Measurements from ENCODE around the gene P2RY8.
"Not testable (repeated sequence)": the region's sequence is repeated elsewhere in the genome, so short reads cannot be mapped to it uniquely, and the experiment has no call there.

P2RY8 gene

GRCh38 chrX:1545776-1546408, 8.9 kb upstream of the P2RY8 start:
- Histone ChIP-seq H3K4me3 (ENCODE audit: low read depth, low read length) (no peak overlapping the region), H3K27ac (no peak overlapping the region), H3K27me3 (replicated peaks) (no peaks in the 10 kb centered on the region), H3K36me3 (replicated peaks) (no peaks in the 10 kb centered on the region)
- in situ Hi-C loops (cut with HindIII; ENCODE audit: low pct_ligation_motif_present, low sequenced_read_pairs), result no loop called here
- TF ChIP-seq, protein P1, sequence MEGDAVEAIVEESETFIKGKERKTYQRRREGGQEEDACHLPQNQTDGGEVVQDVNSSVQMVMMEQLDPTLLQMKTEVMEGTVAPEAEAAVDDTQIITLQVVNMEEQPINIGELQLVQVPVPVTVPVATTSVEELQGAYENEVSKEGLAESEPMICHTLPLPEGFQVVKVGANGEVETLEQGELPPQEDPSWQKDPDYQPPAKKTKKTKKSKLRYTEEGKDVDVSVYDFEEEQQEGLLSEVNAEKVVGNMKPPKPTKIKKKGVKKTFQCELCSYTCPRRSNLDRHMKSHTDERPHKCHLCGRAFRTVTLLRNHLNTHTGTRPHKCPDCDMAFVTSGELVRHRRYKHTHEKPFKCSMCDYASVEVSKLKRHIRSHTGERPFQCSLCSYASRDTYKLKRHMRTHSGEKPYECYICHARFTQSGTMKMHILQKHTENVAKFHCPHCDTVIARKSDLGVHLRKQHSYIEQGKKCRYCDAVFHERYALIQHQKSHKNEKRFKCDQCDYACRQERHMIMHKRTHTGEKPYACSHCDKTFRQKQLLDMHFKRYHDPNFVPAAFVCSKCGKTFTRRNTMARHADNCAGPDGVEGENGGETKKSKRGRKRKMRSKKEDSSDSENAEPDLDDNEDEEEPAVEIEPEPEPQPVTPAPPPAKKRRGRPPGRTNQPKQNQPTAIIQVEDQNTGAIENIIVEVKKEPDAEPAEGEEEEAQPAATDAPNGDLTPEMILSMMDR (IDR thresholded peaks at IDR 0.05; ENCODE audit: low read depth, low read length, missing control alignments), result no peak
- DNase-seq, result no peak

DNA sequence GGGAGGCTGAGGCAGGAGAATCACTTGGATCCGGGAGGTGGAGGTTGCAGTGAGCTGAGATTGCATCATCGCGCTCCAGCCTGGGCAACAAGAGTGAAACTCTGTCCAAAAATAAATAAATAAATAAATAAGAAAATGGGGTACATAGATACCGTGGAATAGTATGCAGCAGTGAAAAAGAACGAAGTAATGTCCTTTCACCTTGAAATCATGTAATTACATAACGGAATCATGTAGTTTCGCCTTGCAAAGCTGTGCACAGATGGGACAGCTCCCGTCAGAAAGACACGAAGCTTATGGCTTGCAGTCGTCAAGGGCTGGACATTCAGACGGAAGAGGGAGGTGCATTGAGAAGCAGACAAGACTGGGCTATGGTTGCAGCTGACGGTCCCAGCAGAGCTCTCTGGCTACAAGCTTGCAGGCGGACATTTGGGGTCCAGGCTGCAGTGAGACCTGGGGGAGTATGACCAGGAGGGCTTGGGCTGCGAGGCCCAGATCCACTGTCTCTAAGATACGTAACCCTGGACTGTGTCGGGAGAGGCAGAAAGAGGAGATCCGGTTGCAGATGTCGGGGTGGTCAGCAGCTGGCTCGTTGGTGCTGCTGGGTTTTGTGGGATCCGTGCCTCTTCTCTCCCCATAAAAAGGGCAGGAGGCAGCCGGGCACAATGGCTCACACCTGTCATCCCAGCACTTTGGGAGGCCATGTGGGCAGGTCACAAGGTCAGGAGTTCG, 6.2 kb upstream of the P2RY8 start:
- TF ChIP-seq, protein P1 (IDR thresholded peaks at IDR 0.05; ENCODE audit: low read depth, low read length, missing control alignments), result no peak
- DNase-seq, result no peak
- in situ Hi-C loops (cut with HindIII; ENCODE audit: low pct_ligation_motif_present, low sequenced_read_pairs), result no loop called here
- Histone ChIP-seq H3K4me3 (ENCODE audit: low read depth, low read length) (no peak overlapping the region), H3K36me3 (replicated peaks) (no peaks in the 10 kb centered on the region), H3K27me3 (replicated peaks) (no peaks in the 10 kb centered on the region), H3K27ac (no peak overlapping the region)

GRCh38 chrX:1539146-1539545, 2.2 kb upstream of the P2RY8 start:
- H3K36me3 ChIP-seq (replicated peaks); in situ Hi-C loops (cut with HindIII; ENCODE audit: low pct_ligation_motif_present, low sequenced_read_pairs); H3K27ac ChIP-seq; DNase-seq; H3K27me3 ChIP-seq (replicated peaks); H3K4me3 ChIP-seq (ENCODE audit: low read depth, low read length): not testable (repeated sequence)

- H3K36me3 ChIP-seq (replicated peaks); DNase-seq; in situ Hi-C loops (cut with HindIII; ENCODE audit: low pct_ligation_motif_present, low sequenced_read_pairs); H3K27ac ChIP-seq; H3K4me3 ChIP-seq (ENCODE audit: low read depth, low read length); H3K27me3 ChIP-seq (replicated peaks): not testable (repeated sequence)
These were observed 718 bp upstream of the P2RY8 start for GRCh38 chrX:1537716-1538090.

- no peak overlapping the region for H3K27ac ChIP-seq
- TF ChIP-seq, protein P1 (IDR thresholded peaks at IDR 0.05; ENCODE audit: low read depth, low read length, missing control alignments), result no peak
- no peaks in the 10 kb centered on the region for H3K27me3 ChIP-seq (replicated peaks)
- in situ Hi-C loops (cut with HindIII; ENCODE audit: low pct_ligation_motif_present, low sequenced_read_pairs), result no loop called here
- no peak for DNase-seq
- no peak overlapping the region for H3K4me3 ChIP-seq (ENCODE audit: low read depth, low read length)
- H3K36me3 ChIP-seq (replicated peaks), result no peaks in the 10 kb centered on the region
These were observed 314 bp downstream of the P2RY8 start for GRCh38 chrX:1536712-1537030.

DNA sequence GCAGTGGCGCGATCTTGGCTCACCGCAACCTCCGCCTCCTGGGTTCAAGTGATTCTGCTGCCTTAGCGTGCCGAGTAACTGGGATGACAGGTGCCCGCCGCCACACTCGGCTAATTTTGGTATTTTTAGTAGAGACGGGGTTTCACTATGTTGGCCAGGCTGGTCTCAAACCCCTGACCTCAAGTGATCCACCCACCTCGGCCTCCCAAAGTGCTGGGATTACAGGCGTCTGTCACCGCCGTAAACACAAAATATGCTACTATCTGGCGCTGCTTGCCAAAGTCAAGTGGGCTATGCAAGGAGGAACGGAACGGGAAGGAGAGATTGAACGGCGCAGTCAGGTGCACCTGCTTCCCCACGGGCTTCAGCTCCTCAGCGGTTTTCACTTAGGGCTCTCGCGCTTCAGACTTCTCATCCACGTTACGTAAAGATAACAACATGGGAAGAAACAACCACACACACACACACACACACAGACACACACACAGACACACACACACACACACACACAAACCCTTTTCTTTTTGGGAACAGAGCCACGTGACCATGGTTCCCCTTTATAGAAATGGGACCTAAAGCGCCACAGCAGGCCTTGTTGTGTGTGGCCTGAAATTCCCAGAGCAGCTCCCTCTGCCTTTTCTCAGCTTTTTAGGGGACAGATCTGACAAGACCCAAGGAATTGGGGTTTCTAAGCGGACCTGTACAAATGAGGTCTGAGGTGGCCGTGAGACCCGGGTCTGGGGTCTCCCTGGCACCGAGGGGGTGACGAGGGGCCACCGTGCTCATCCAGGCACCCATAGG, 1.5 kb downstream of the P2RY8 start:
- TF ChIP-seq, protein P1 (IDR thresholded peaks at IDR 0.05; ENCODE audit: low read depth, low read length, missing control alignments), result no peak
- Histone ChIP-seq H3K27me3 (replicated peaks) (no peaks in the 10 kb centered on the region), H3K27ac (no peak overlapping the region), H3K4me3 (ENCODE audit: low read depth, low read length) (no peak overlapping the region), H3K36me3 (replicated peaks) (no peaks in the 10 kb centered on the region)
- in situ Hi-C loops (cut with HindIII; ENCODE audit: low pct_ligation_motif_present, low sequenced_read_pairs), result no loop called here
- DNase-seq, result no peak
